Trophoblast cell (in vitro differentiated cells and primary cell): Measurements from ENCODE around the gene LRCOL1.
A peak's percentile ranks its signal among the peaks of the same experiment; 100 is the strongest.

Experiments
- DNase-seq, 2 donors: peaks; one replicate each; pipeline ENCODE4 v3.0.0-alpha.2; 2016
- H2AFZ ChIP-seq: 2 replicates; pipeline ENCODE4 v1.6.1; 2013; ENCODE audit warnings: low read length, moderate library complexity, mild to moderate bottlenecking; ENCODE audit not compliant: insufficient read depth, poor library complexity
- H2AK5ac ChIP-seq: 2 replicates; pipeline ENCODE4 v1.6.1; 2013; ENCODE audit warnings: mild to moderate bottlenecking, low read length
- H2BK120ac ChIP-seq: 2 replicates; pipeline ENCODE4 v1.6.1; 2013; ENCODE audit warnings: low read length, mild to moderate bottlenecking, moderate library complexity; ENCODE audit not compliant: insufficient read depth, poor library complexity
- H2BK12ac ChIP-seq: 2 replicates; pipeline ENCODE4 v1.6.1; 2013; ENCODE audit warnings: mild to moderate bottlenecking, low read length, moderate library complexity
- H2BK5ac ChIP-seq: 2 replicates; pipeline ENCODE4 v1.6.1; 2013; ENCODE audit warnings: low read length, low read depth, moderate library complexity, mild to moderate bottlenecking; ENCODE audit not compliant: poor library complexity
- H3K14ac ChIP-seq: 2 replicates; pipeline ENCODE4 v1.6.1; 2013; ENCODE audit warnings: mild to moderate bottlenecking, low read length
- H3K18ac ChIP-seq: 2 replicates; pipeline ENCODE4 v1.6.1; 2013; ENCODE audit warnings: mild to moderate bottlenecking, low read length
- H3K23ac ChIP-seq: 2 replicates; pipeline ENCODE4 v1.6.1; 2013; ENCODE audit warnings: low read length
- H3K27ac ChIP-seq: 2 replicates; pipeline ENCODE4 v1.5.1; 2013; ENCODE audit warnings: low read depth, mild to moderate bottlenecking, inconsistent platforms, low read length, moderate library complexity
- H3K27me3 ChIP-seq: 2 replicates; pipeline ENCODE4 v1.6.1; 2013; ENCODE audit warnings: inconsistent platforms, mild to moderate bottlenecking, low read length, moderate library complexity; ENCODE audit not compliant: insufficient read depth
- H3K36me3 ChIP-seq, 2 experiments: 1 replicate in 1 of 2; 2 replicates in 1 of 2; pipeline ENCODE4 v1.6.1; 2013; ENCODE audit warnings: low read length in 2 of 2, mild to moderate bottlenecking in 2 of 2, moderate library complexity in 1 of 2; ENCODE audit not compliant: insufficient read depth in 2 of 2, control insufficient read depth in 1 of 2
- H3K4ac ChIP-seq: 2 replicates; pipeline ENCODE4 v1.6.1; 2013; ENCODE audit warnings: low read depth, mild to moderate bottlenecking, low read length, moderate library complexity
- H3K4me1 ChIP-seq, 2 experiments: 1 replicate in 1 of 2; 2 replicates in 1 of 2; pipeline ENCODE4 v1.6.1; 2013; ENCODE audit warnings: low read length in 2 of 2, mild to moderate bottlenecking in 2 of 2, moderate library complexity in 1 of 2; ENCODE audit not compliant: insufficient read depth in 2 of 2, control insufficient read depth in 1 of 2
- H3K4me2 ChIP-seq: 2 replicates; pipeline ENCODE4 v1.6.1; 2013; ENCODE audit warnings: inconsistent platforms, mild to moderate bottlenecking, low read length, moderate library complexity
- H3K4me3 ChIP-seq: 2 replicates; pipeline ENCODE4 v1.5.1; 2013; ENCODE audit warnings: mild to moderate bottlenecking, low read depth, low read length, inconsistent platforms
- H3K79me1 ChIP-seq: one replicate; pipeline ENCODE4 v1.6.1; 2013; ENCODE audit warnings: low read length
- H3K79me2 ChIP-seq: 2 replicates; pipeline ENCODE4 v1.6.1; 2013; ENCODE audit warnings: low read length, mild to moderate bottlenecking; ENCODE audit not compliant: control insufficient read depth, insufficient read depth, poor library complexity
- H3K9ac ChIP-seq: 2 replicates; pipeline ENCODE4 v1.6.1; 2013; ENCODE audit warnings: mild to moderate bottlenecking, low read length
- H3K9me3 ChIP-seq: 2 replicates; pipeline ENCODE4 v1.6.1; 2013; ENCODE audit warnings: low read depth, mild to moderate bottlenecking, control low read depth, inconsistent platforms, low read length; ENCODE audit not compliant: insufficient read depth
- H4K12ac ChIP-seq: 2 replicates; pipeline ENCODE4 v1.6.1; 2013; ENCODE audit warnings: low read depth, mild to moderate bottlenecking, low read length, moderate library complexity
- H4K8ac ChIP-seq: 2 replicates; pipeline ENCODE4 v1.6.1; 2013; ENCODE audit warnings: low read depth, mild to moderate bottlenecking, low read length, moderate library complexity
- H4K91ac ChIP-seq: one replicate; pipeline ENCODE4 v1.6.1; 2013; ENCODE audit warnings: low read depth, mild to moderate bottlenecking, low read length, moderate library complexity
- WGBS: extraction: QIAGEN DNeasy Blood & Tissue Kit; methylation state at CpG from one replicate; pipeline ENCODE4 v1.1.7; 2013; ENCODE audit warnings: missing lambda C conversion rate; ENCODE audit not compliant: insufficient read length, insufficient coverage; ENCODE audit errors: extremely low coverage; 5-methylcytosine and 5-hydroxymethylcytosine counted together

The LRCOL1 gene

DNA sequence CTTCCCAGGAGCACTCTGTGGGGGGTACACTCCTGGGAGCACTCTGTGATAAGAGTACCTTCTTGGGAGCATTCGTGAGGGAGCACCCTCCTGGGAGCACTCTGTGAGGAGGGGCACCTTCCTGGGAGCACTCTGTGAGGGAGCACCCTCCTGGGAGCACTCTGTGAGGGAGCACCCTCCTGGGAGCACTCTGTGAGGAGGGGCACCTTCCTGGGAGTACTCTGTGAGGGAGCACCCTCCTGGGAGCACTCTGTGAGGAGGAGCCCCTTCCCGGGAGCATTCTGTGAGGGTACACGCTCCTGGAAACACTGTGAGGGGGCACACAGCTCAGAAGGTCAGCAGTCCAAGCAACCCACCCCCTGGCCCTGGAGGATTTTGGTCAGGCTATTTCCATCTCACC, 22.6 kb downstream of the LRCOL1 start:
- Histone ChIP-seq H3K9ac (no peak overlapping the region), H3K23ac (no peak overlapping the region), H3K18ac (no peak overlapping the region), H4K8ac (no peak overlapping the region), H3K4me3 (no peak overlapping the region), H2BK12ac (no peak overlapping the region), H4K12ac (no peak overlapping the region), H2AFZ (no peak overlapping the region), H2BK120ac (no peak overlapping the region), H3K79me2 (no peaks in the 10 kb centered on the region), H2BK5ac (no peak overlapping the region), H3K36me3 (no peaks in the 10 kb centered on the region), H3K4me2 (no peak overlapping the region), H3K9me3 (peaks cover 14% of the 10 kb centered on the region), H4K91ac (no peak overlapping the region), H2AK5ac (no peak overlapping the region), H3K4me1 (peaks cover 0 to 3% of the 10 kb centered on the region in 2 experiments), H3K27me3 (peaks cover 20% of the 10 kb centered on the region), H3K27ac (no peak overlapping the region), H3K79me1 (no peaks in the 10 kb centered on the region), H3K4ac (no peak overlapping the region), H3K14ac (no peak overlapping the region)
- no peak for DNase-seq
- no CpG with 5 or more reads among the region's 3 CpGs for WGBS

DNA sequence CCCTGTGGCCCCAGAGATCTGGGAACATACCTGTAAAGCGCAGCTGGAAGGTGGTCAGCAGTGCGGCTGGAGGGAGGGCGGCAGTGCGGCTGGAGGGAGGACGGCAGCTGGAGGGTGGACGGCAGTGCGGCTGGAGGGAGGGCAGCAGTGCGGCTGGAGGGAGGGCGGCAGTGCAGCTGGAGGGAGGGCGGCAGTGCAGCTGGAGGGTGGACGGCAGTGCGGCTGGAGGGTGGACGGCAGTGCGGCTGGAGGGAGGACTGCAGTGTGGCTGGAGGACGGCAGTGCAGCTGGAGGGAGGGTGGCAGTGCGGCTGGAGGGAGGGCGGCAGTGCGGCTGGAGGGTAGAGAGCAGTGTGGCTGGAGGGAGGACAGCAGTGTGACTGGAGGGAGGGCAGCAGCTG, 23.5 kb downstream of the LRCOL1 start:
- Histone ChIP-seq H4K8ac (no peak overlapping the region), H3K79me2 (no peaks in the 10 kb centered on the region), H2BK12ac (no peak overlapping the region), H3K4me1 (peaks cover 0 to 3% of the 10 kb centered on the region in 2 experiments), H3K14ac (no peak overlapping the region), H2AFZ (no peak overlapping the region), H3K79me1 (no peaks in the 10 kb centered on the region), H3K9ac (no peak overlapping the region), H3K36me3 (peaks cover 0 to 2% of the 10 kb centered on the region in 2 experiments), H3K18ac (no peak overlapping the region), H2AK5ac (no peak overlapping the region), H4K91ac (no peak overlapping the region), H3K9me3 (peaks cover 14% of the 10 kb centered on the region), H3K4ac (no peak overlapping the region), H2BK5ac (no peak overlapping the region), H3K27ac (no peak overlapping the region), H3K23ac (no peak overlapping the region), H3K4me2 (no peak overlapping the region), H3K4me3 (no peak overlapping the region), H4K12ac (no peak overlapping the region), H2BK120ac (no peak overlapping the region), H3K27me3 (peaks cover 27% of the 10 kb centered on the region)
- DNase-seq, result no peak
- WGBS, result no CpG with 5 or more reads among the region's 18 CpGs

DNA sequence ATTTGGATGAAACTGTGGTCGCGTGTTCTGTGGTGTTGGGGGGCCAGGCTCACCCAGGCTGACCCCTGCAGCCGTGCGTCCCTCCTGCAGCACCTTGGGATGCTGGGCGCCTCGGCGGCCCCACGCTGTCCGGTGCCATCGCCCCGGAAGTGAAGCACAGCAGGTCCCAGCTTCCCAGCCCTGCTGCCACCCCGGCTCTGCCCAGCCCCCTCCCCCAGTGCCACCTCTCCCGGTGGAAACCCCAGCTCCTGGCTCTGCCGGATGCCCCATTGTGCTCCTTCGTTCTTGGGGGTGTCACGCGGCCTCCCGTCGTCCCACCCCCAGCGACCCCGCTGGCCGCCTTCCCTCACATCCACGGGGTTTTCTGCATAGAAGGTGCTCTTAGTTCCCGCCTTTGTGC, 25.2 kb downstream of the LRCOL1 start:
- no peak overlapping the region for H2AK5ac ChIP-seq
- H3K18ac ChIP-seq, result no peak overlapping the region
- H3K79me1 ChIP-seq, result no peaks in the 10 kb centered on the region
- H4K12ac ChIP-seq, result no peak overlapping the region
- no peak overlapping the region for H3K27ac ChIP-seq
- no CpG with 5 or more reads among the region's 24 CpGs for WGBS
- peaks cover 8 to 9% of the 10 kb centered on the region in 2 experiments for H3K36me3 ChIP-seq
- no peak for DNase-seq
- no peak overlapping the region for H3K4ac ChIP-seq
- peaks cover 0 to 3% of the 10 kb centered on the region in 2 experiments for H3K4me1 ChIP-seq
- H3K14ac ChIP-seq, result no peak overlapping the region
- H3K9me3 ChIP-seq, result peaks cover 14% of the 10 kb centered on the region
- no peak overlapping the region for H2BK5ac ChIP-seq
- H4K8ac ChIP-seq, result no peak overlapping the region
- no peak overlapping the region for H2BK120ac ChIP-seq
- H3K23ac ChIP-seq, result no peak overlapping the region
- no peak overlapping the region for H2AFZ ChIP-seq
- no peak overlapping the region for H4K91ac ChIP-seq
- no peaks in the 10 kb centered on the region for H3K79me2 ChIP-seq
- peak overlapping the region; percentile 21 for H3K4me3 ChIP-seq
- H2BK12ac ChIP-seq, result no peak overlapping the region
- peaks cover 33% of the 10 kb centered on the region for H3K27me3 ChIP-seq
- H3K4me2 ChIP-seq, result no peak overlapping the region
- no peak overlapping the region for H3K9ac ChIP-seq

DNA sequence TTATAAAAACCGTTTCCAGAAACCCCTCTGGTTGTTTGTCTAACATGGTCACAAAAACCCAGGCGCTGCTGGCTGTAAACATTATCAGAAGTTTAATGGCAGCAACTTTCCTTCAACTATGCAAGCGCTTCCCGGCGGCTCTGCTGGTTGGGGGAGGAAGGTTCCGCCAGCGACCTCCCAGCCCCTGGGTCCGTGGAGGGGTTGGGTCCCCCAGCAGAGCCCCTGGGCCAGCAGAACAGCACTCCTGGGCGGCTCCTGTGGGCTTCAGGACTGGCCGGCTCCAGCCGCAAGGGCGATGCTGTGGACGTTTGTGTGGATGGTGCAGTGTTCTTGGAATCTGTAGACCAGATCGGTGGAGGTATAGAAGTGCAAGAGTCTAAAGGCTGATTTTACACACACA, 26.0 kb downstream of the LRCOL1 start:
- Histone ChIP-seq H3K14ac (no peak overlapping the region), H3K4ac (no peak overlapping the region), H3K79me2 (no peaks in the 10 kb centered on the region), H3K27me3 (peaks cover 33% of the 10 kb centered on the region), H2AFZ (no peak overlapping the region), H3K4me2 (no peak overlapping the region), H3K9me3 (peaks cover 12% of the 10 kb centered on the region), H2BK12ac (no peak overlapping the region), H4K91ac (no peak overlapping the region), H4K12ac (no peak overlapping the region), H3K36me3 (peaks cover 9 to 10% of the 10 kb centered on the region in 2 experiments), H3K27ac (no peak overlapping the region), H2BK120ac (no peak overlapping the region), H3K4me1 (peaks cover 0 to 3% of the 10 kb centered on the region in 2 experiments), H3K79me1 (no peaks in the 10 kb centered on the region), H2BK5ac (no peak overlapping the region), H2AK5ac (no peak overlapping the region), H3K18ac (no peak overlapping the region), H3K4me3 (no peak overlapping the region), H3K9ac (no peak overlapping the region), H3K23ac (no peak overlapping the region), H4K8ac (no peak overlapping the region)
- WGBS, result no CpG with 5 or more reads among the region's 14 CpGs
- no peak for DNase-seq
